Activated CD4-positive, alpha-beta T cell treated with anti-CD3 and anti-CD28 coated beads for 4 hours (primary cell): Measurements from ENCODE around the gene LCE3A.
"Not testable (repeated sequence)": the region's sequence is repeated elsewhere in the genome, so short reads cannot be mapped to it uniquely, and the experiment has no call there.

Source experiments
- DNase-seq, 2 donors: peaks; one replicate each; pipeline ENCODE4 v3.0.0-alpha.2; 2020

Gene LCE3A

GRCh38 chr1:152622803-152623202 lies at the start of gene LCE3A:
TSS of gene LCE3A (minus strand) at chr1:152623103. CDS start at chr1:152623103, 0 bp downstream.
- DNase-seq = no peak

GRCh38 chr1:152667648-152668047 lies 44.7 kb upstream of the LCE3A start:
- no peak for DNase-seq

- DNase-seq = not testable (repeated sequence)
Measured at GRCh38 chr1:152666171-152666570, 43.3 kb upstream of the LCE3A start.

- no peak for DNase-seq
Measured at GRCh38 chr1:152663098-152663497, 40.2 kb upstream of the LCE3A start, which contains the start of gene LCE2D. TSS of gene LCE2D (plus strand) at chr1:152663380. CDS start at chr1:152664106, 726 bp downstream.

GRCh38 chr1:152658649-152659048 lies 35.7 kb upstream of the LCE3A start:
- no peak for DNase-seq

GRCh38 chr1:152657677-152658076 lies 34.8 kb upstream of the LCE3A start:
- no peak for DNase-seq

GRCh38 chr1:152656459-152656858 lies 33.6 kb upstream of the LCE3A start:
- DNase-seq = no peak

- peak; percentile 6 to 28 for DNase-seq
Measured at GRCh38 chr1:152654110-152654509, 31.2 kb upstream of the LCE3A start.

- no peak for DNase-seq
Measured at GRCh38 chr1:152646656-152647055, 23.8 kb upstream of the LCE3A start.

- DNase-seq = no peak
Measured at GRCh38 chr1:152645146-152645545, 22.2 kb upstream of the LCE3A start.

- no peak for DNase-seq
Measured at GRCh38 chr1:152643945-152644344, 21.0 kb upstream of the LCE3A start.

GRCh38 chr1:152640351-152640750 lies 17.4 kb upstream of the LCE3A start:
- DNase-seq = no peak

- DNase-seq = no peak
Measured at GRCh38 chr1:152630596-152630995, 7.7 kb upstream of the LCE3A start.

GRCh38 chr1:152626744-152627143 lies 3.8 kb upstream of the LCE3A start:
- DNase-seq = no peak

GRCh38 chr1:152623203-152623844 lies 421 bp upstream of the LCE3A start:
- no peak for DNase-seq

GRCh38 chr1:152621993-152622392 lies 910 bp downstream of the LCE3A start:
- no peak for DNase-seq

- DNase-seq = no peak
Measured at GRCh38 chr1:152613511-152613910, 9.4 kb downstream of the LCE3A start, which contains the start of gene LCE3B. TSS of gene LCE3B (plus strand) at chr1:152613811. CDS start at chr1:152613811, 0 bp downstream.

- no peak for DNase-seq
Measured at GRCh38 chr1:152599934-152600333, 23.0 kb downstream of the LCE3A start, which contains the start of gene LCE3C. TSS of gene LCE3C (plus strand) at chr1:152600234. CDS start at chr1:152600732, 498 bp downstream.

GRCh38 chr1:152596986-152597385 lies 25.9 kb downstream of the LCE3A start:
- no peak for DNase-seq

GRCh38 chr1:152585586-152585985 lies 37.3 kb downstream of the LCE3A start:
- no peak for DNase-seq

GRCh38 chr1:152582647-152583046 lies 40.3 kb downstream of the LCE3A start:
- no peak for DNase-seq

- no peak for DNase-seq
Measured at GRCh38 chr1:152580433-152580832, 42.5 kb downstream of the LCE3A start, which contains the start of gene LCE3D. TSS of gene LCE3D (minus strand) at chr1:152580516. CDS start at chr1:152579936, 580 bp downstream.

- not testable (repeated sequence) for DNase-seq
Measured at GRCh38 chr1:152579526-152579925, 43.4 kb downstream of the LCE3A start.

GRCh38 chr1:152577168-152577567 lies 45.7 kb downstream of the LCE3A start:
- DNase-seq = no peak
